Kidney epithelial cell (primary cell): ENCODE measurements around the gene DDAH2. TPM values are rescaled to one million over a fixed set of nuclear protein-coding genes. Genes with fewer than 3 reads are reported as not detected.

Experiments
- DNase-seq: peaks from one replicate; pipeline ENCODE4 v3.0.0-alpha.2; 2010; ENCODE audit warnings: low read depth
- H3K27me3 ChIP-seq: 2 replicates; pipeline ENCODE4 v1.6.0; 2011; ENCODE audit warnings: low read length; ENCODE audit not compliant: control insufficient read depth, insufficient read depth
- H3K36me3 ChIP-seq: 2 replicates; pipeline ENCODE4 v1.5.1; 2011; ENCODE audit warnings: low read length; ENCODE audit not compliant: control insufficient read depth, insufficient read depth
- H3K4me3 ChIP-seq: 2 replicates; pipeline ENCODE4 v1.5.1; 2011; ENCODE audit warnings: low read depth, mild to moderate bottlenecking, control low read depth, low read length
- CTCF ChIP-seq: IDR thresholded peaks from 2 replicates; pipeline ENCODE4 v1.5.1; 2011; ENCODE audit warnings: mild to moderate bottlenecking, moderate library complexity, low read length, control low read depth, inconsistent platforms; ENCODE audit not compliant: insufficient read depth, poor library complexity, severe bottlenecking
- total RNA-seq: library from RNA; depleted of rRNA; stranded (reverse); fragments of >200 nt; gene quantifications from 2 replicates; pipeline ENCODE4 v1.2.3, GENCODE V29; 2015

DDAH2 gene
- total RNA-seq, 1 donor from 2014 or later, result 106 TPM

DNA sequence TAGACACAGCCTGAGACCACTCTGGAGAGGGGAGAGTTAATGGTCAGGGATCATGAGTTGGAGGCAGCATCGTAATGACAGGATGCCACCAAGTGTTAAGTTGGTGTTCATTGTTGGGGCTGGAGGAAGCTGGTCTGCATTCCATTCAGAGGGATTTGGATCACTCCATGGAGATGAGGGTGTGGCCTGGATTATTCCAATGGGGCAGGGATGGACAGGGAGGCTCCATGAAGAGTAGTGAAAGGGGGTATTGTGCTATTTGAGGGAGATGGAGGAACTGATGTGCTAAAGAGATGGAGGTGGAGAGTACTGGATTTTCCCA is 34.5 kb upstream of the DDAH2 start:
- Histone ChIP-seq H3K4me3 (no peak overlapping the region), H3K27me3 (no peaks in the 10 kb centered on the region), H3K36me3 (no peaks in the 10 kb centered on the region)
- no peak for TF ChIP-seq CTCF
- no peak for DNase-seq

GRCh38 chr6:31762878-31763618 is 33.9 kb upstream of the DDAH2 start:
- H3K27me3 ChIP-seq, result no peaks in the 10 kb centered on the region
- H3K36me3 ChIP-seq, result no peaks in the 10 kb centered on the region
- TF ChIP-seq CTCF, result no peak
- DNase-seq, result no peak
- no peak overlapping the region for H3K4me3 ChIP-seq

DNA sequence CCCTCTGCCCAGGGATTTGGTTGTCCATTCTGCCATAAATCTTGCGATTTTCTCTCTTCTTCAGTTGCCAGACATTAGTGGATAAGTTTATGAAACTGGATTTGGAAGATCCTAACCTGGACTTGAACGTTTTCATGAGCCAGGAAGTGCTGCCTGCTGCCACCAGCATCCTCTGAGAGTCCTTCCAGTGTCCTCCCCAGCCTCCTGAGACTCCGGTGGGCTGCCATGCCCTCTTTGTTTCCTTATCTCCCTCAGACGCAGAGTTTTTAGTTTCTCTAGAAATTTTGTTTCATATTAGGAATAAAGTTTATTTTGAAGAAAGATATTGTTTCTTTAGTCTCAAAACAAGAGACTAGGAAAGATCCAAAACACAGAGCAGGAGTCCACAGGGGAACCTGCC is 33.3 kb upstream of the DDAH2 start, which contains the start of gene SAPCD1:
SAPCD1 (plus strand) TSS at position 301 of the 400 bp plus-strand sequence. CDS start 399 bp downstream, outside the sequence.
- H3K4me3 ChIP-seq, result no peak within 1 kb of the TSS
- DNase-seq, result no peak
- H3K27me3 ChIP-seq, result no peaks in the 10 kb centered on the region
- no peak for TF ChIP-seq CTCF
- no peaks in the 10 kb centered on the region for H3K36me3 ChIP-seq

DNA sequence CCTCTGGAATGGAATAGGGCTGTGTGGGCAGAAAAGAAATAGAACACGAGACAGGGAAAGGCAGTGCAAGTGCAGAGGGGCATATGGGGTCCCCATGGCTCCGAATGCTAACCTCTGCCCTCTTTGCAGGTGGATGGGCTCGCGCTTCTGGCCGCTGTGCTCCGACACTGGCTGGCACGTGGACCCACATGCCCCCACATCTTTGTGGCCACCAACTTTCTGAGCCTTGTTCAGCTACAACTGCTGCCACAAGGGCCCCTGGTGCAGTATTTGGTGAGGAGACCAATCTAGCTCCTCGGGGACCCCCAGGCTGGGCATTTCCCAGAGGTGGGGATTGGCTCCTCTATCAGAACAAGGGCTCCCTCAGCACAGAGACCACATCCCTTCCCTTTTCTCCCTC is 32.2 kb upstream of the DDAH2 start:
- no peaks in the 10 kb centered on the region for H3K27me3 ChIP-seq
- no peak for DNase-seq
- H3K36me3 ChIP-seq, result no peaks in the 10 kb centered on the region
- H3K4me3 ChIP-seq, result no peak overlapping the region
- TF ChIP-seq CTCF, result no peak

DNA sequence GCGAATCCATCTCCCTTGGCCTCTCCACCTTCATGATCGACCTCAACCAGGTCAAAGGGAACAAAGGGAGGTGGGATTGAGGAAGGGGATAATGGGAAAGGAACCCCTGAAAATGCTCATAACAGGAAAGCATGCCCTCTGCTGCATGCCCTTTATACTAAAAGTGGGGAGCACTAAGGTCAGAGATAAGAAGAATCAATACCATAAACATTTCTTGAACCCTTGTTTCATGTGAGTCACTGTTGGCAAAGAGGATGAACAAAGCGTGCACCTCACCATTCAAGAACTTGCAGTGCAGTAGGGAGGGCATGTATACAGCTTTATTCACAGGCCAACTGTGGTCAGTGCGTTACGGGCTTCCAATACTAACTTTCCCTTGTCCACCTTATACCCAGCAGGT is 31.7 kb upstream of the DDAH2 start:
- no peak for TF ChIP-seq CTCF
- Histone ChIP-seq H3K4me3 (no peak overlapping the region), H3K27me3 (no peaks in the 10 kb centered on the region), H3K36me3 (no peaks in the 10 kb centered on the region)
- DNase-seq, result no peak

DNA sequence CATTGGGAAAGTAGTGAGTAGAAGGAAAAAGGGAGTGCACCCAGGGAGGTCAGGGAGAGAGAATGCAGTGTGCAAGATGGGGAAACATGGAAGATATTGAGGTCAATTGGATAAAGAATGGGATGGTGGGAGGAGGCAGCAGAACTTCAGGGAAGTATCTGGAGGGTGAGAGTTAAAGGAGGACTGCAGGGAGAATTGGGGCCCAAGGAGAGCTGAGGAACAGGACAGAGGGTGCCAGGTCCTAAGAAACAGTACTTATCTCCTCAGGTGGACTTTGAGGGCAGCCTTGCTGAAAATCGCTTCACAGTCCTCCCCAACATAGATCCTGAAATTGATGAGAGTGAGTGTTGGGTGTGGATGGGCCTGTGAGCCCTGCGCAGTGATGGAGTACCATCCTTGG is 29.2 kb upstream of the DDAH2 start:
- no peaks in the 10 kb centered on the region for H3K36me3 ChIP-seq
- DNase-seq, result no peak
- no peaks in the 10 kb centered on the region for H3K27me3 ChIP-seq
- H3K4me3 ChIP-seq, result no peak overlapping the region
- no peak for TF ChIP-seq CTCF
